ENCODE results near the gene HOXC9. TPM values are rescaled to one million over a fixed set of nuclear protein-coding genes. Genes with fewer than 3 reads are reported as not detected.

The HOXC9 gene
- total RNA-seq, 1 donor from 2014 or later = 0.28 TPM

DNA sequence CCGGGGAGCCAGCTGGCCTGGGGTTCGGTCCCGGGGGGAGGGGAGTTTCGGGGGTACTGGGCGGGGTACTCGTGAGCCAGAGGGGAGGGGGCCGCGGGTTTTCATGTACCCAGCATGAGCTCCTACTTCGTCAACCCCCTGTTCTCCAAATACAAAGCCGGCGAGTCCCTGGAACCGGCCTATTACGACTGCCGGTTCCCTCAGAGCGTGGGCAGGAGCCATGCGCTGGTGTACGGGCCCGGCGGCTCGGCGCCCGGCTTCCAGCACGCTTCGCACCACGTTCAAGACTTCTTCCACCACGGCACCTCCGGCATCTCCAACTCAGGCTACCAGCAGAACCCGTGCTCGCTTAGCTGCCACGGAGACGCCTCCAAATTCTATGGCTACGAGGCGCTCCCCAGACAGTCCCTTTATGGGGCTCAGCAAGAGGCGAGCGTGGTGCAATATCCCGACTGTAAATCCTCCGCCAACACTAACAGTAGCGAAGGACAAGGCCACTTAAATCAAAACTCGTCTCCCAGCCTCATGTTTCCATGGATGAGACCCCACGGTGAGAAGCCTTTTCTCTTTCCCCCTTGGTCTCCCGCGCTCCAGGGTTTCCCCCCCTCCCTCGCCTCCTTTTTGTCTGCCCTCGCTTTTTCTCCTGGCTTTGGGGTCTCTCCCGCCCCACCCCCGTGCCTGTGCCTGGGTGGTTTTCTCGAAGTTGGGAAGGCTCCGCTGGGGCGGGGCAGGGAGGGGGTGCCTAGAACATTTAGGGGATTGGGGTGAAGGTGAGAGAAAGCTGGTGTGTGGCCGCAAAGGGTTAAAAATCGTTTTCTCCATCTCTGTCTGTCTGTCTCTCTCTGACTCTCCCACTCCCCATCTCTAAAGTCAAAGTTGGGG, 9.5 kb downstream of the HOXC9 start:
- Mint-ChIP-seq H3K36me3 (ENCODE audit: low read depth, unreplicated experiment) (no peaks in the 10 kb centered on the region), H3K9me3 (ENCODE audit: unreplicated experiment) (no peaks in the 10 kb centered on the region), H3K4me3 (ENCODE audit: unreplicated experiment) (no peak overlapping the region), H3K27ac (ENCODE audit: unreplicated experiment) (no peak overlapping the region), H3K4me1 (ENCODE audit: unreplicated experiment) (peaks cover 20% of the 10 kb centered on the region), H3K27me3 (ENCODE audit: unreplicated experiment) (peaks cover 29% of the 10 kb centered on the region)
- TF ChIP-seq, protein P1, sequence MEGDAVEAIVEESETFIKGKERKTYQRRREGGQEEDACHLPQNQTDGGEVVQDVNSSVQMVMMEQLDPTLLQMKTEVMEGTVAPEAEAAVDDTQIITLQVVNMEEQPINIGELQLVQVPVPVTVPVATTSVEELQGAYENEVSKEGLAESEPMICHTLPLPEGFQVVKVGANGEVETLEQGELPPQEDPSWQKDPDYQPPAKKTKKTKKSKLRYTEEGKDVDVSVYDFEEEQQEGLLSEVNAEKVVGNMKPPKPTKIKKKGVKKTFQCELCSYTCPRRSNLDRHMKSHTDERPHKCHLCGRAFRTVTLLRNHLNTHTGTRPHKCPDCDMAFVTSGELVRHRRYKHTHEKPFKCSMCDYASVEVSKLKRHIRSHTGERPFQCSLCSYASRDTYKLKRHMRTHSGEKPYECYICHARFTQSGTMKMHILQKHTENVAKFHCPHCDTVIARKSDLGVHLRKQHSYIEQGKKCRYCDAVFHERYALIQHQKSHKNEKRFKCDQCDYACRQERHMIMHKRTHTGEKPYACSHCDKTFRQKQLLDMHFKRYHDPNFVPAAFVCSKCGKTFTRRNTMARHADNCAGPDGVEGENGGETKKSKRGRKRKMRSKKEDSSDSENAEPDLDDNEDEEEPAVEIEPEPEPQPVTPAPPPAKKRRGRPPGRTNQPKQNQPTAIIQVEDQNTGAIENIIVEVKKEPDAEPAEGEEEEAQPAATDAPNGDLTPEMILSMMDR (IDR thresholded peaks at IDR 0.05; ENCODE audit: unreplicated experiment) = no peak
- DNase-seq (ENCODE audit: low spot score) = no peak

DNA sequence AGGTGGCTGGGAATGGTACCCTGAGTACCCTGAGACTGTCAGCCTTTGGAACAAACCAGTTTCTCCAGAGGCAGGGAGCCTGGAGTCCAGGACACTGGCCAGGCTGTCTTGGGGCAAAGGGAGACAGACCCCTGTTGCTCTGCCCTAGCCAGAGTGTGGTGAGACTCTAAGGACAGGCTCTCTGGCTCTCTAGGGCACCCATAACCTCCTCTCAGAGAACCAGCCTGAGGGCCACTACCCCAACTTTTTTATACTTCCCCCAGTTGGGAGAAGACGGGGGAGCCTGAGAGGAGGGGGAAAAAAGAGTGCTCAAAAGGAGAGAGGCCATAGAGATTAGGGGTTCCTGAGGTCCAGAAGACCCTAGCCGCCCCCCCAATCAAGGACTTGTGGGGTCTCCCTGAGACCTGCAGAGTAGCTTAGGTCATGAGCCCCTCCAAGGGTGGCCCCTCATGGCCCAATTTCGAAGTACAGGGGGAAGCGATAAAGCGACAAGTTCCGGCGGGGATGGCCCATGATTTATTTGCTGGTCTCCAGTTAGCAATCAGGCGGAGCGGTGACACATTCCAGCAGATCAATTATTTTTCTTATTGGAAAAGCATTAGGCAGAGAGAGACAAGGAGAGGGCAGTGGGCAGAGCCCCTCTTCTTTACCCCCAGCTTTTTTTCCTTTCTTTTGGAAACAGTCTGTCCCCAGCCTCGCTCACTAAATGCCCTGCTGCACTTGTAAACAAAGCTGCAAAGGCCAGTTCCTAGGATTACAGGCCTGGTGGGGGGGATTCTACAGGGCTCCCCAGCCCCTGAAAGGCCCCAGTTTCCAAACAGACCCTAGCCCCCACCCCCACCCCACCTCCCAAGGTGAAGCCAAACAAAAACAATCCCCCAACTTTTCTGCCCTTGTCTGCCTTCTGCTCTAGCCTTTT, 10.4 kb downstream of the HOXC9 start:
- no peak for DNase-seq (ENCODE audit: low spot score)
- TF ChIP-seq, protein P1 (IDR thresholded peaks at IDR 0.05; ENCODE audit: unreplicated experiment) = no peak
- Mint-ChIP-seq H3K9me3 (ENCODE audit: unreplicated experiment) (no peaks in the 10 kb centered on the region), H3K36me3 (ENCODE audit: low read depth, unreplicated experiment) (no peaks in the 10 kb centered on the region), H3K4me1 (ENCODE audit: unreplicated experiment) (peaks cover 18% of the 10 kb centered on the region), H3K27me3 (ENCODE audit: unreplicated experiment) (peaks cover 35% of the 10 kb centered on the region), H3K27ac (ENCODE audit: unreplicated experiment) (no peak overlapping the region), H3K4me3 (ENCODE audit: unreplicated experiment) (no peak overlapping the region)

DNA sequence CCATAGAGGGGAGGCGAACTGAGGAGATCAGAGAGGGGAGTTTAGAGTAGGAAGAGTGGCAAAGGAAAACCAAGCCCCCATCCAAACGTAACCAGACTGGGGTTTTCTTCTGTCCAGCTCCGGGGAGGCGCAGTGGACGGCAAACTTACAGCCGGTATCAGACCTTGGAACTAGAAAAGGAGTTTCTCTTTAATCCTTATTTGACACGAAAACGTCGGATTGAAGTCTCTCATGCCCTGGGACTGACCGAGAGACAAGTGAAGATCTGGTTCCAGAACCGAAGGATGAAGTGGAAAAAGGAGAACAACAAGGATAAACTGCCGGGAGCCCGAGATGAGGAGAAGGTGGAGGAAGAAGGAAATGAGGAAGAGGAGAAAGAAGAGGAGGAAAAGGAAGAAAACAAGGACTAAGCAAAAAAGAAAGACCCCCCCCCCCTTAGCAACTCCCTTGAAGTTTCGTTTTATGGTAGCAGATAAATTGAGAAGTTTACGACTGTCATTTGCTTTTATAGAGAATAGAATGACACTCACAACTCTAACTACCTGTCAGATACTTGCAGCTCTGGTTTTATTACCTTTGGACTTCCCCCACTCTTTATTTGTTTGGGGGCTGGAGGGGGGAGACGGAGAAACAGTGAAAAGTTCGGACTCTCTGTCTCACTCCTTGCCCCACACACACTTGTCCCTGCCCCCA, 11.2 kb downstream of the HOXC9 start:
- Mint-ChIP-seq H3K9me3 (ENCODE audit: unreplicated experiment) (no peaks in the 10 kb centered on the region), H3K4me1 (ENCODE audit: unreplicated experiment) (peaks cover 12% of the 10 kb centered on the region), H3K27me3 (ENCODE audit: unreplicated experiment) (peaks cover 30% of the 10 kb centered on the region)

DNA sequence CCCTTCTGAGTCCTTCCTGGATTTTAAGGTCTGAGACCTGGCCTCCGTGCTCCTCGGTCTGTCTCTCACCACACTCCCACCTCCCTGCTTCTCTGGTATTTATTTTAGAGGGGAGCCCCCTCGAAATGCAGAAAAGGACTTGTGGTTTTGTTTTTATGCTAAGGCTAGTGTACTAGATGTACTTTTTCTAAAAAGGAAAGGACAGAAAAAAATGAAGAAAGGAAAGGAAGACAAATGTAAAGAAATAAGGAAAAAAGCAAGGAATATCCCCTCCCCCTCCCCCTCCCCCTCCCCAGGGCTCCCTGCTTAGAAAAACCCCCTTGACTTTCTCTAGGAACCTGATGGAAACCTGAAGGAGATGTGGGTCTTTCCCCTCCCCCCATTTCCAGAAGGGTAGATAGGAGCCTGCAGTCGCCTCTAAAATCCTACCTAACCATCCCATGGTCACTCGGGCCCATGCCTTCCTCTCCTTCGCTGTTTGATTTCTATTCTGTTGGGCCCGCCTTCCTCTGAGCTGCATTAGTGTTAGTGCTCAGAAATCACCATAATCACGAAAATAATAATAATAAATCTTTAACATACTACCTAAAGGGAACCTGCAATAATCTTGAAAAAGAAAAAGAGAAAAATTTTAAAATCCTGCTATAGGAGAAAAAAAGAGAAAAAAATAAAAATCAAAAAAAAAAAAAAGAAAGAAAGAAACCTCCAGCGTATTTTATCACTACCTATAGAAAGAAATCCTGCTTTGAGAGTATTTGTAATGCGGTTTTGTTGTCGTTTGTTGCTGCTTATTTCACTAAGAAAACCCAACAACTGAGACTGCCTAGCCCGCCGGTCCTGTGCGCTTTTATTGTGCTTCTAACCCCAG, 11.9 kb downstream of the HOXC9 start:
- no peak overlapping the region for H3K27ac Mint-ChIP-seq (ENCODE audit: unreplicated experiment)
- DNase-seq (ENCODE audit: low spot score) = no peak
- H3K4me3 Mint-ChIP-seq (ENCODE audit: unreplicated experiment) = no peak overlapping the region
- no peaks in the 10 kb centered on the region for H3K9me3 Mint-ChIP-seq (ENCODE audit: unreplicated experiment)
- H3K36me3 Mint-ChIP-seq (ENCODE audit: low read depth, unreplicated experiment) = no peaks in the 10 kb centered on the region
- H3K4me1 Mint-ChIP-seq (ENCODE audit: unreplicated experiment) = peaks cover 12% of the 10 kb centered on the region
- TF ChIP-seq, protein P1 (IDR thresholded peaks at IDR 0.05; ENCODE audit: unreplicated experiment) = no peak
- peaks cover 30% of the 10 kb centered on the region for H3K27me3 Mint-ChIP-seq (ENCODE audit: unreplicated experiment)

More for the DNA sequence above, 11.2 kb downstream of the HOXC9 start:
- H3K27ac Mint-ChIP-seq (ENCODE audit: unreplicated experiment) = no peak overlapping the region
- H3K4me3 Mint-ChIP-seq (ENCODE audit: unreplicated experiment) = peak overlapping the region; percentile 47
- TF ChIP-seq, protein P1 (IDR thresholded peaks at IDR 0.05; ENCODE audit: unreplicated experiment) = no peak
- no peak for DNase-seq (ENCODE audit: low spot score)
- no peaks in the 10 kb centered on the region for H3K36me3 Mint-ChIP-seq (ENCODE audit: low read depth, unreplicated experiment)
